ENCODE measurements around the gene ZNF579.

DNA sequence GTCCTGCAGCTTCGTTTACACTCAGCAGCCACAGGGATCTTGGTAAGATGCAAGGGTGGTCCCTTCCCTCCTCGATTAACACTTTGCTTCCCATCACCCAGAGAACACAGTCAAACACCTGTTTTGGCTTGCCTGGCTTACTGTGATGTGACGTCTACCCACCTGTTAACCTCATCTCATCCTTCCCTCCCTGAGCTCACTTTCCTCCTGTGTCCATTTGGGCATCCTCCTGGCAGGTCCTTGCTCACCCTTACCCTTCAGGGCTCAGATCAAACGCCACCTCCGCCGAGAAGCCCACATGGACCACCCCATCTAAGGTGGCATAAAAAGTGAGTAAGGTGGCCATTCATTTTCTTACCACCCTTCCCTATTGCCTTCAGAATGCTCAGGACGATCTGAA lies 9.5 kb upstream of the ZNF579 start:
- TF ChIP-seq CTCF (IDR thresholded peaks at IDR 0.05) = no peak
- TF ChIP-seq POLR2A (IDR thresholded peaks at IDR 0.05; ENCODE audit: low read depth) = no peak
- TF ChIP-seq POLR2AphosphoS5 (IDR thresholded peaks at IDR 0.05) = no peak
